Endodermal cell (in vitro differentiated cells): ENCODE measurements around the gene MYEF2. TPM values are rescaled to one million over a fixed set of nuclear protein-coding genes. Genes with fewer than 3 reads are reported as not detected.
A peak's percentile ranks its signal among the peaks of the same experiment; 100 is the strongest.

Experiments
- DNase-seq: peaks from one replicate; pipeline ENCODE4 v3.0.0-alpha.2; 2017
- H3K27ac ChIP-seq: 2 replicates; pipeline ENCODE4 v1.5.1; 2013; ENCODE audit warnings: mild to moderate bottlenecking, low read depth, low read length, moderate library complexity
- H3K27me3 ChIP-seq: 2 replicates; pipeline ENCODE4 v1.6.1; 2013; ENCODE audit warnings: mild to moderate bottlenecking, low read length, moderate library complexity; ENCODE audit not compliant: insufficient read depth, control insufficient read depth, poor library complexity, severe bottlenecking
- H3K36me3 ChIP-seq: 2 replicates; pipeline ENCODE4 v1.7.0; 2013; ENCODE audit warnings: mild to moderate bottlenecking, low read length, moderate library complexity; ENCODE audit not compliant: control insufficient read depth, insufficient read depth
- H3K4me1 ChIP-seq: one replicate; pipeline ENCODE4 v1.7.0; 2013; ENCODE audit warnings: low read length; ENCODE audit not compliant: control insufficient read depth, insufficient read depth
- H3K4me3 ChIP-seq: 2 replicates; pipeline ENCODE4 v1.5.1; 2013; ENCODE audit warnings: mild to moderate bottlenecking, low read length, moderate library complexity
- H3K9ac ChIP-seq: 2 replicates; pipeline ENCODE4 v1.6.1; 2013; ENCODE audit warnings: mild to moderate bottlenecking, low read length, moderate library complexity; ENCODE audit not compliant: poor library complexity, severe bottlenecking; ENCODE audit errors: extremely low read depth
- H3K9me3 ChIP-seq: 2 replicates; pipeline ENCODE4 v1.6.1; 2013; ENCODE audit warnings: mild to moderate bottlenecking, low read length, moderate library complexity; ENCODE audit not compliant: control insufficient read depth
- H3K27ac Mint-ChIP-seq: 2 replicates; pipeline ENCODE4 v1.8.0; 2020; ENCODE audit warnings: mixed read lengths
- H3K27me3 Mint-ChIP-seq: 2 replicates; pipeline ENCODE4 v1.8.0; 2021; ENCODE audit warnings: mild to moderate bottlenecking, mixed read lengths; ENCODE audit not compliant: insufficient read depth
- H3K36me3 Mint-ChIP-seq: 2 replicates; pipeline ENCODE4 v1.8.0; 2020; ENCODE audit warnings: low read depth, mixed read lengths
- H3K4me1 Mint-ChIP-seq: 2 replicates; pipeline ENCODE4 v1.8.0; 2020; ENCODE audit warnings: mixed read lengths
- H3K4me3 Mint-ChIP-seq: 2 replicates; pipeline ENCODE4 v1.8.0; 2020; ENCODE audit warnings: mild to moderate bottlenecking, moderate library complexity, mixed read lengths
- H3K9me3 Mint-ChIP-seq: 2 replicates; pipeline ENCODE4 v1.8.0; 2020; ENCODE audit warnings: mild to moderate bottlenecking, mixed read lengths
- CTCF ChIP-seq: fragments of 200-600 bp; sonication (generic); conservative IDR thresholded peaks from 2 replicates; pipeline ENCODE4 v1.5.0; 2021; ENCODE audit warnings: antibody characterized with exemption, mild to moderate bottlenecking
- WGBS, 2 experiments: methylation state at CpG; one replicate each; pipeline versions ENCODE4 v1.1.5 to v1.1.7; 2013; ENCODE audit warnings: missing lambda C conversion rate in 2 of 2, mixed read lengths in 1 of 2; ENCODE audit not compliant: insufficient coverage in 1 of 2, insufficient read length in 1 of 2; 5-methylcytosine and 5-hydroxymethylcytosine counted together
- long read RNA-seq, 4 experiments: library from polyadenylated mRNA in 2 of 4; library from RNA in 1 of 4; library from capped mRNA in 1 of 4; stranded (forward) in 3 of 4; unstranded in 1 of 4; transcript quantifications; one replicate each; pipeline ENCODE4 v2.0.0, GENCODE V29; 2020 to 2021; ENCODE audit warnings: inconsistent platforms in 1 of 4
- polyA plus RNA-seq, 2 experiments: library from polyadenylated mRNA; stranded (reverse); fragments of 50-300 nt; gene quantifications; one replicate each; pipeline ENCODE4 v1.2.3, GENCODE V29; 2013
- total RNA-seq, 2 donors: library from RNA; stranded (reverse); fragmentation: NEBNext Ultra II Directional in 1 of 2; extraction: Animal tissue kit (Norgen Biotek cat#: 25700) in 1 of 2; gene quantifications; 2 replicates in 1 of 2; 3 replicates in 1 of 2; pipeline ENCODE4 v1.2.1, GENCODE V29; 2021

MYEF2 gene
- total RNA-seq = 10 to 100 TPM; 58.2 to 91.2 TPM
- 122 TPM for polyA plus RNA-seq (2013, experiment 1 of 2)
- 113 TPM for polyA plus RNA-seq (2013, experiment 2 of 2)
- long read RNA-seq, experiment 1, partial matches to known transcripts = 7 of 24 reads
- long read RNA-seq, experiment 1, other reads (novel, unspliced or antisense) = 16 of 24 reads
- long read RNA-seq, experiment 2, full-length matches to known transcripts = 3 of 65 reads
- long read RNA-seq, experiment 2, partial matches to known transcripts = 14 of 65 reads
- long read RNA-seq, experiment 2, other reads (novel, unspliced or antisense) = 48 of 65 reads
- long read RNA-seq, experiment 3, partial matches to known transcripts = 2 of 10 reads
- long read RNA-seq, experiment 3, other reads (novel, unspliced or antisense) = 8 of 10 reads
- long read RNA-seq, experiment 4, full-length matches to known transcripts = 3 of 8 reads
- long read RNA-seq, experiment 4, partial matches to known transcripts = 1 of 8 reads
- long read RNA-seq, experiment 4, other reads (novel, unspliced or antisense) = 4 of 8 reads

GRCh38 chr15:48177766-48178647 lies at the start of gene MYEF2:
Gene MYEF2 (minus strand): TSS chr15:48178295. CDS start chr15:48178237, 58 bp downstream.
- 1 to 7% methylated on average over 21 to 71 of the region's 71 CpGs for WGBS, 2 experiments
- Mint-ChIP-seq H3K4me3 (peak within 1 kb of the TSS; percentile 73), H3K4me1 (peaks cover 3% of the 10 kb centered on the region), H3K27me3 (peaks cover 3% of the 10 kb centered on the region), H3K9me3 (no peaks in the 10 kb centered on the region), H3K36me3 (peaks cover 6% of the 10 kb centered on the region), H3K27ac (peak within 1 kb of the TSS; percentile 87)
- H3K27me3 ChIP-seq = no peaks in the 10 kb centered on the region
- peak within 1 kb of the TSS; percentile 84 for H3K4me3 ChIP-seq
- peaks cover 3% of the 10 kb centered on the region for H3K4me1 ChIP-seq
- H3K36me3 ChIP-seq = no peaks in the 10 kb centered on the region
- TF ChIP-seq CTCF = peak; percentile 30
- peak; percentile 96 for DNase-seq
- H3K9me3 ChIP-seq = no peaks in the 10 kb centered on the region
- peak within 1 kb of the TSS; percentile 76 for H3K9ac ChIP-seq
- H3K27ac ChIP-seq = peak within 1 kb of the TSS; percentile 97

GRCh38 chr15:48225771-48226170 lies 47.7 kb upstream of the MYEF2 start:
- Histone ChIP-seq H3K4me3 (no peak overlapping the region), H3K4me1 (no peaks in the 10 kb centered on the region), H3K27ac (no peak overlapping the region), H3K36me3 (no peaks in the 10 kb centered on the region), H3K27me3 (peaks cover 65% of the 10 kb centered on the region), H3K9ac (no peak overlapping the region), H3K9me3 (no peaks in the 10 kb centered on the region)
- Mint-ChIP-seq H3K4me1 (peaks cover 9% of the 10 kb centered on the region), H3K27ac (no peak overlapping the region), H3K4me3 (no peak overlapping the region), H3K27me3 (peaks cover 81% of the 10 kb centered on the region), H3K36me3 (no peaks in the 10 kb centered on the region), H3K9me3 (no peaks in the 10 kb centered on the region)
- no peak for DNase-seq
- 87 to 100% methylated on average over 2 to 3 of the region's 3 CpGs for WGBS, 2 experiments
- TF ChIP-seq CTCF = no peak

- Histone ChIP-seq H3K4me3 (no peak overlapping the region), H3K4me1 (no peaks in the 10 kb centered on the region), H3K27ac (no peak overlapping the region), H3K36me3 (no peaks in the 10 kb centered on the region), H3K9me3 (no peaks in the 10 kb centered on the region), H3K27me3 (peaks cover 77% of the 10 kb centered on the region), H3K9ac (no peak overlapping the region)
- 86 to 93% methylated on average over 1 of the region's 1 CpG for WGBS, 2 experiments
- H3K4me1 Mint-ChIP-seq = peaks cover 9% of the 10 kb centered on the region
- H3K27me3 Mint-ChIP-seq = peaks cover 90% of the 10 kb centered on the region
- DNase-seq = no peak
- no peak overlapping the region for H3K27ac Mint-ChIP-seq
- no peak for TF ChIP-seq CTCF
- H3K9me3 Mint-ChIP-seq = no peaks in the 10 kb centered on the region
- H3K4me3 Mint-ChIP-seq = no peak overlapping the region
- no peaks in the 10 kb centered on the region for H3K36me3 Mint-ChIP-seq
Measured at GRCh38 chr15:48222627-48223026, 44.5 kb upstream of the MYEF2 start.
